SK-N-SH (cell line): ENCODE measurements around the gene MRI1. TPM values are rescaled to one million over a fixed set of nuclear protein-coding genes. Genes with fewer than 3 reads are reported as not detected.

ENCODE experiments used
- CTCF ChIA-PET: fragments of 300-600, 350-600 bp; formaldehyde crosslinking; extraction: SDS; loops from one replicate; lab custom pipeline; 2021; lab: Yijun Ruan, JAX
- POLR2A ChIA-PET: fragments of 350-600 bp; sonication (Branson Sonifier 250); formaldehyde crosslinking; extraction: SDS; loops from one replicate; lab custom pipeline; 2020; ENCODE audit warnings: antibody characterized with exemption, inconsistent platforms; lab: Yijun Ruan, JAX
- DNase-seq: peaks from one replicate; pipeline ENCODE4 v3.0.0; 2012
- H2AFZ ChIP-seq: fragments of 200-600 bp; sonication (generic); 2 replicates; pipeline ENCODE4 v1.8.1; 2016; ENCODE audit warnings: antibody characterized with exemption, mild to moderate bottlenecking, low read depth
- H3F3A ChIP-seq: fragments of 200-600 bp; sonication (generic); replicated peaks from 2 replicates; pipeline ENCODE3; 2016; ENCODE audit warnings: antibody characterized with exemption, mild to moderate bottlenecking; ENCODE audit not compliant: insufficient read depth
- H3K27ac ChIP-seq, 2 experiments: fragments of 200-500 bp in 1 of 2; fragments of 200-600 bp in 1 of 2; sonication (Bioruptor generic) in 1 of 2; sonication (generic), shearing (Covaris generic) in 1 of 2; 2 replicates each; pipeline versions ENCODE4 v1.5.1 to v1.6.1; 2014 to 2016; ENCODE audit warnings: low read depth in 2 of 2, inconsistent platforms in 1 of 2, low read length in 1 of 2, mild to moderate bottlenecking in 1 of 2, mixed read lengths in 1 of 2
- H3K27me3 ChIP-seq: fragments of 200-600 bp; sonication (generic), shearing (Covaris generic); 2 replicates; pipeline ENCODE4 v1.6.1; 2016; ENCODE audit warnings: mixed run types; ENCODE audit not compliant: insufficient read depth
- H3K36me3 ChIP-seq, 2 experiments: fragments of 200-500 bp in 1 of 2; fragments of 200-600 bp in 1 of 2; sonication (Bioruptor generic) in 1 of 2; sonication (generic) in 1 of 2; replicated peaks in 1 of 2; 2 replicates each; pipeline versions ENCODE3 to v1.5.1; 2014 to 2016; ENCODE audit warnings: low read length in 1 of 2, mild to moderate bottlenecking in 1 of 2; ENCODE audit not compliant: insufficient read depth in 2 of 2, control insufficient read depth in 1 of 2
- H3K4me1 ChIP-seq, 2 experiments: fragments of 200-500 bp in 1 of 2; fragments of 200-600 bp in 1 of 2; sonication (Bioruptor generic) in 1 of 2; sonication (generic), shearing (Covaris generic) in 1 of 2; 2 replicates each; pipeline versions ENCODE4 v1.5.1 to v1.6.1; 2014 to 2016; ENCODE audit warnings: low read depth in 1 of 2, low read length in 1 of 2, mixed run types in 1 of 2; ENCODE audit not compliant: insufficient read depth in 2 of 2, control insufficient read depth in 1 of 2
- H3K4me2 ChIP-seq: fragments of 200-600 bp; sonication (generic), shearing (Covaris generic); 2 replicates; pipeline ENCODE4 v1.6.1; 2017; ENCODE audit warnings: mixed run types
- H3K4me3 ChIP-seq, 2 experiments: fragments of 200-500 bp in 1 of 2; fragments of 200-600 bp in 1 of 2; sonication (Bioruptor generic) in 1 of 2; sonication (generic), shearing (Covaris generic) in 1 of 2; 2 replicates each; pipeline versions ENCODE4 v1.5.1 to v1.8.1; 2014 to 2016; ENCODE audit warnings: low read depth in 2 of 2, inconsistent platforms in 1 of 2, low read length in 1 of 2, mild to moderate bottlenecking in 1 of 2, mixed read lengths in 1 of 2, moderate library complexity in 1 of 2
- H3K79me2 ChIP-seq: fragments of 200-600 bp; sonication (generic); 2 replicates; pipeline ENCODE4 v1.8.1; 2017; ENCODE audit warnings: mild to moderate bottlenecking; ENCODE audit not compliant: insufficient read depth
- H3K9ac ChIP-seq: fragments of 200-600 bp; sonication (generic); 2 replicates; pipeline ENCODE4 v1.6.1; 2017; ENCODE audit warnings: mixed run types
- H3K9me2 ChIP-seq: fragments of 200-600 bp; sonication (generic); 2 replicates; pipeline ENCODE4 v1.6.1; 2017; ENCODE audit warnings: mixed run types
- H3K9me3 ChIP-seq: fragments of 200-600 bp; sonication (generic); 2 replicates; pipeline ENCODE4 v1.6.1; 2017; ENCODE audit warnings: mixed run types, mild to moderate bottlenecking, moderate library complexity
- H4K20me1 ChIP-seq: fragments of 200-600 bp; sonication (generic); 2 replicates; pipeline ENCODE4 v1.6.1; 2017; ENCODE audit warnings: mild to moderate bottlenecking, mixed run types; ENCODE audit not compliant: insufficient read depth
- ELF1 ChIP-seq: IDR thresholded peaks from 2 replicates; pipeline ENCODE4 v1.4.0; 2012
- FOSL2 ChIP-seq: IDR thresholded peaks from 2 replicates; pipeline ENCODE4 v1.4.0; 2012; ENCODE audit warnings: low read depth, mild to moderate bottlenecking, moderate library complexity, borderline replicate concordance
- FOXJ3 ChIP-seq: sonication (generic); formaldehyde crosslinking; IDR thresholded peaks from 2 replicates; pipeline ENCODE4 v1.5.1; 2020; ENCODE audit warnings: mild to moderate bottlenecking, missing genetic modification reagents
- GATA2 ChIP-seq: sonication (generic); formaldehyde crosslinking; IDR thresholded peaks from 2 replicates; pipeline ENCODE4 v1.5.0; 2020; ENCODE audit warnings: mild to moderate bottlenecking, missing genetic modification reagents
- IRF3 ChIP-seq: fragments of 150-350 bp; IDR thresholded peaks from 2 replicates; pipeline ENCODE4 v1.6.1; 2016; ENCODE audit warnings: mild to moderate bottlenecking, low read depth, low read length
- JUND ChIP-seq: IDR thresholded peaks from 2 replicates; pipeline ENCODE4 v1.4.0; 2012
- MEF2A ChIP-seq: IDR thresholded peaks from 2 replicates; pipeline ENCODE4 v1.4.0; 2012; ENCODE audit warnings: low read depth, borderline replicate concordance
- MXI1 ChIP-seq: IDR thresholded peaks from 2 replicates; pipeline ENCODE4 v1.6.1; 2012; ENCODE audit warnings: mild to moderate bottlenecking, low read depth, low read length, improper control_type of control experiment
- NRF1 ChIP-seq: IDR thresholded peaks from 2 replicates; pipeline ENCODE4 v1.6.1; 2012; ENCODE audit warnings: low read depth, mild to moderate bottlenecking, low read length
- POLR2AphosphoS5 ChIP-seq: IDR thresholded peaks from 2 replicates; pipeline ENCODE4 v1.6.1; 2012; ENCODE audit warnings: low read depth, low read length
- RCOR1 ChIP-seq: fragments of 150-350 bp; IDR thresholded peaks from 2 replicates; pipeline ENCODE4 v1.6.1; 2017; ENCODE audit warnings: antibody characterized with exemption, low read length
- YY1 ChIP-seq: IDR thresholded peaks from 2 replicates; pipeline ENCODE4 v1.4.0; 2012; ENCODE audit warnings: low read depth, mild to moderate bottlenecking
- WGBS: methylation state at CpG from one replicate; pipeline ENCODE4 v1.1.6; 2017; ENCODE audit warnings: low lambda C conversion rate; 5-methylcytosine and 5-hydroxymethylcytosine counted together
- polyA plus RNA-seq, 3 experiments: library from polyadenylated mRNA; depleted of rRNA; stranded (reverse); fragments of >200 nt; gene quantifications; 2 replicates each; pipeline ENCODE4 v1.2.3, GENCODE V29; 2012
- TF ChIP-seq, protein P1 (sequence below): IDR thresholded peaks from 2 replicates; pipeline ENCODE4 v1.4.0; 2012; ENCODE audit warnings: low read depth, borderline replicate concordance
- TF ChIP-seq, protein P2 (sequence below): IDR thresholded peaks from 2 replicates; pipeline ENCODE4; 2012
- TF ChIP-seq, protein P3 (sequence below): fragments of 200-600 bp; sonication (generic); IDR thresholded peaks from 2 replicates; pipeline ENCODE4 v1.6.1; 2017; ENCODE audit warnings: antibody characterized with exemption, mild to moderate bottlenecking, moderate library complexity
- TF ChIP-seq, protein P4 (sequence below): IDR thresholded peaks from 2 replicates; pipeline ENCODE4 v1.6.1; 2012; ENCODE audit warnings: mild to moderate bottlenecking, low read depth, low read length, moderate library complexity

The MRI1 gene
- polyA plus RNA-seq, 1 of the 3 experiments (the other 2 are of a cell fraction): 49.6 TPM

- peaks cover 21% of the 10 kb centered on the region for H3K79me2 ChIP-seq
- H3K9me2 ChIP-seq: no peaks in the 10 kb centered on the region
- TF ChIP-seq FOXJ3 (CRISPR knock-in tag) (no peak), POLR2AphosphoS5 (no peak), GATA2 (no peak), MEF2A (no peak), RCOR1 (no peak), YY1 (no peak)
- TF ChIP-seq, protein P1, sequence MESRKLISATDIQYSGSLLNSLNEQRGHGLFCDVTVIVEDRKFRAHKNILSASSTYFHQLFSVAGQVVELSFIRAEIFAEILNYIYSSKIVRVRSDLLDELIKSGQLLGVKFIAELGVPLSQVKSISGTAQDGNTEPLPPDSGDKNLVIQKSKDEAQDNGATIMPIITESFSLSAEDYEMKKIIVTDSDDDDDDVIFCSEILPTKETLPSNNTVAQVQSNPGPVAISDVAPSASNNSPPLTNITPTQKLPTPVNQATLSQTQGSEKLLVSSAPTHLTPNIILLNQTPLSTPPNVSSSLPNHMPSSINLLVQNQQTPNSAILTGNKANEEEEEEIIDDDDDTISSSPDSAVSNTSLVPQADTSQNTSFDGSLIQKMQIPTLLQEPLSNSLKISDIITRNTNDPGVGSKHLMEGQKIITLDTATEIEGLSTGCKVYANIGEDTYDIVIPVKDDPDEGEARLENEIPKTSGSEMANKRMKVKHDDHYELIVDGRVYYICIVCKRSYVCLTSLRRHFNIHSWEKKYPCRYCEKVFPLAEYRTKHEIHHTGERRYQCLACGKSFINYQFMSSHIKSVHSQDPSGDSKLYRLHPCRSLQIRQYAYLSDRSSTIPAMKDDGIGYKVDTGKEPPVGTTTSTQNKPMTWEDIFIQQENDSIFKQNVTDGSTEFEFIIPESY: no peak
- TF ChIP-seq, protein P2, sequence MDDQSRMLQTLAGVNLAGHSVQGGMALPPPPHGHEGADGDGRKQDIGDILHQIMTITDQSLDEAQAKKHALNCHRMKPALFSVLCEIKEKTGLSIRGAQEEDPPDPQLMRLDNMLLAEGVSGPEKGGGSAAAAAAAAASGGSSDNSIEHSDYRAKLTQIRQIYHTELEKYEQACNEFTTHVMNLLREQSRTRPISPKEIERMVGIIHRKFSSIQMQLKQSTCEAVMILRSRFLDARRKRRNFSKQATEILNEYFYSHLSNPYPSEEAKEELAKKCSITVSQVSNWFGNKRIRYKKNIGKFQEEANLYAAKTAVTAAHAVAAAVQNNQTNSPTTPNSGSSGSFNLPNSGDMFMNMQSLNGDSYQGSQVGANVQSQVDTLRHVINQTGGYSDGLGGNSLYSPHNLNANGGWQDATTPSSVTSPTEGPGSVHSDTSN: no peak
- no peak overlapping the region for H3K27ac ChIP-seq
- no peak overlapping the region for H3K4me2 ChIP-seq
- CTCF ChIA-PET: no interaction called here
- WGBS: 100% methylated on average over 2 of the region's 2 CpGs
- H3K4me3 ChIP-seq: no peak overlapping the region
- peaks cover 21% of the 10 kb centered on the region for H3F3A ChIP-seq
- H3K27me3 ChIP-seq: no peaks in the 10 kb centered on the region
- H3K9ac ChIP-seq: no peak overlapping the region
- H3K4me1 ChIP-seq: peaks cover 7 to 9% of the 10 kb centered on the region in 2 experiments; a peak in 3 of 4 replicates
- H4K20me1 ChIP-seq: no peaks in the 10 kb centered on the region
- H2AFZ ChIP-seq: no peak overlapping the region
- POLR2A ChIA-PET: no interaction called here
- peaks cover 0 to 13% of the 10 kb centered on the region in 2 experiments for H3K36me3 ChIP-seq
- H3K9me3 ChIP-seq: no peaks in the 10 kb centered on the region
- no peak for DNase-seq
Measured at GRCh38 chr19:13734751-13735150, 29.6 kb upstream of the MRI1 start.

DNA sequence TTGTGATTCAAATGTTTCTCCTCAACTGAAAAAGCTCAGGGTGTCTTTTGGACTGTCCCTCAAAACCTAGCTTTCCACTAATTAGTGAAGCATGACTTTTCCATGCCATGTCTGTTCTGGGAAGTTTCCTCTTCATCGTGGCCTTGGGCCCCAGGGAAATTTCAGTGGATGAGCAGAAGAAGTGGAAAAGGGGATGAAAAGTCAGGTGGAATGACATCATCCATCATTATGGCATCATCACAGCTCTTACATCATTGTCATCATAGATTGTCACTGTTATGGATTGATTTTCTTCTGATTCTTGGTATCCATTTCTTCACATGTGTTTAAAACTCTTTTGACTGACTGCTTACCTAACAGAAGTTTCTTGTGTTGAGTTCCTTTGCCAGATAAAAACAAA, 26.2 kb upstream of the MRI1 start:
- Histone ChIP-seq H3K9ac (no peak overlapping the region), H3K4me3 (no peak overlapping the region), H3K79me2 (peaks cover 10% of the 10 kb centered on the region), H3F3A (no peaks in the 10 kb centered on the region), H3K4me2 (no peak overlapping the region), H3K27ac (no peak overlapping the region), H3K36me3 (peaks cover 0 to 13% of the 10 kb centered on the region in 2 experiments), H3K9me3 (no peaks in the 10 kb centered on the region), H2AFZ (no peak overlapping the region), H3K9me2 (no peaks in the 10 kb centered on the region), H4K20me1 (no peaks in the 10 kb centered on the region), H3K27me3 (no peaks in the 10 kb centered on the region), H3K4me1 (no peaks in the 10 kb centered on the region)
- 100% methylated on average over 1 of the region's 1 CpG for WGBS
- ChIA-PET CTCF (no interaction called here), POLR2A (interaction anchor here (1.0 kb wide), 1 partner anchor 10 kb away, joined by 3 read pairs; a partner anchor contains a TSS)
- no peak for DNase-seq
- TF ChIP-seq NRF1 (no peak), FOSL2 (no peak), ELF1 (no peak), IRF3 (no peak), MEF2A (no peak), JUND (no peak), MXI1 (no peak), YY1 (no peak), GATA2 (no peak)
- TF ChIP-seq, protein P3, sequence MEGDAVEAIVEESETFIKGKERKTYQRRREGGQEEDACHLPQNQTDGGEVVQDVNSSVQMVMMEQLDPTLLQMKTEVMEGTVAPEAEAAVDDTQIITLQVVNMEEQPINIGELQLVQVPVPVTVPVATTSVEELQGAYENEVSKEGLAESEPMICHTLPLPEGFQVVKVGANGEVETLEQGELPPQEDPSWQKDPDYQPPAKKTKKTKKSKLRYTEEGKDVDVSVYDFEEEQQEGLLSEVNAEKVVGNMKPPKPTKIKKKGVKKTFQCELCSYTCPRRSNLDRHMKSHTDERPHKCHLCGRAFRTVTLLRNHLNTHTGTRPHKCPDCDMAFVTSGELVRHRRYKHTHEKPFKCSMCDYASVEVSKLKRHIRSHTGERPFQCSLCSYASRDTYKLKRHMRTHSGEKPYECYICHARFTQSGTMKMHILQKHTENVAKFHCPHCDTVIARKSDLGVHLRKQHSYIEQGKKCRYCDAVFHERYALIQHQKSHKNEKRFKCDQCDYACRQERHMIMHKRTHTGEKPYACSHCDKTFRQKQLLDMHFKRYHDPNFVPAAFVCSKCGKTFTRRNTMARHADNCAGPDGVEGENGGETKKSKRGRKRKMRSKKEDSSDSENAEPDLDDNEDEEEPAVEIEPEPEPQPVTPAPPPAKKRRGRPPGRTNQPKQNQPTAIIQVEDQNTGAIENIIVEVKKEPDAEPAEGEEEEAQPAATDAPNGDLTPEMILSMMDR: no peak
- TF ChIP-seq, protein P1: no peak
- TF ChIP-seq, protein P4, sequence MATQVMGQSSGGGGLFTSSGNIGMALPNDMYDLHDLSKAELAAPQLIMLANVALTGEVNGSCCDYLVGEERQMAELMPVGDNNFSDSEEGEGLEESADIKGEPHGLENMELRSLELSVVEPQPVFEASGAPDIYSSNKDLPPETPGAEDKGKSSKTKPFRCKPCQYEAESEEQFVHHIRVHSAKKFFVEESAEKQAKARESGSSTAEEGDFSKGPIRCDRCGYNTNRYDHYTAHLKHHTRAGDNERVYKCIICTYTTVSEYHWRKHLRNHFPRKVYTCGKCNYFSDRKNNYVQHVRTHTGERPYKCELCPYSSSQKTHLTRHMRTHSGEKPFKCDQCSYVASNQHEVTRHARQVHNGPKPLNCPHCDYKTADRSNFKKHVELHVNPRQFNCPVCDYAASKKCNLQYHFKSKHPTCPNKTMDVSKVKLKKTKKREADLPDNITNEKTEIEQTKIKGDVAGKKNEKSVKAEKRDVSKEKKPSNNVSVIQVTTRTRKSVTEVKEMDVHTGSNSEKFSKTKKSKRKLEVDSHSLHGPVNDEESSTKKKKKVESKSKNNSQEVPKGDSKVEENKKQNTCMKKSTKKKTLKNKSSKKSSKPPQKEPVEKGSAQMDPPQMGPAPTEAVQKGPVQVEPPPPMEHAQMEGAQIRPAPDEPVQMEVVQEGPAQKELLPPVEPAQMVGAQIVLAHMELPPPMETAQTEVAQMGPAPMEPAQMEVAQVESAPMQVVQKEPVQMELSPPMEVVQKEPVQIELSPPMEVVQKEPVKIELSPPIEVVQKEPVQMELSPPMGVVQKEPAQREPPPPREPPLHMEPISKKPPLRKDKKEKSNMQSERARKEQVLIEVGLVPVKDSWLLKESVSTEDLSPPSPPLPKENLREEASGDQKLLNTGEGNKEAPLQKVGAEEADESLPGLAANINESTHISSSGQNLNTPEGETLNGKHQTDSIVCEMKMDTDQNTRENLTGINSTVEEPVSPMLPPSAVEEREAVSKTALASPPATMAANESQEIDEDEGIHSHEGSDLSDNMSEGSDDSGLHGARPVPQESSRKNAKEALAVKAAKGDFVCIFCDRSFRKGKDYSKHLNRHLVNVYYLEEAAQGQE: no peak
